Measurements from ENCODE around the gene C14orf180.

C14orf180 gene

GRCh38 chr14:104550340-104550860 is 29.2 kb upstream of the C14orf180 start:
- no peak for DNase-seq (ENCODE audit: low read depth)

- DNase-seq (ENCODE audit: low read depth): no peak
Measured at GRCh38 chr14:104550861-104551728, 28.5 kb upstream of the C14orf180 start.

GRCh38 chr14:104551851-104552737 is 27.5 kb upstream of the C14orf180 start:
- no peak for DNase-seq (ENCODE audit: low read depth)

GRCh38 chr14:104552738-104553125 is 26.8 kb upstream of the C14orf180 start:
- no peak for DNase-seq (ENCODE audit: low read depth)

- DNase-seq (ENCODE audit: low read depth): no peak
Measured at GRCh38 chr14:104553166-104554087, 26.1 kb upstream of the C14orf180 start.

GRCh38 chr14:104554088-104554607 is 25.4 kb upstream of the C14orf180 start:
- no peak for DNase-seq (ENCODE audit: low read depth)

- no peak for DNase-seq (ENCODE audit: low read depth)
Measured at GRCh38 chr14:104554608-104555429, 24.7 kb upstream of the C14orf180 start.

- no peak for DNase-seq (ENCODE audit: low read depth)
Measured at GRCh38 chr14:104555430-104556255, 23.9 kb upstream of the C14orf180 start.

- DNase-seq (ENCODE audit: low read depth): no peak
Measured at GRCh38 chr14:104556256-104557021, 23.1 kb upstream of the C14orf180 start.

GRCh38 chr14:104557086-104557485 is 22.5 kb upstream of the C14orf180 start:
- DNase-seq (ENCODE audit: low read depth): no peak

GRCh38 chr14:104557766-104558165 is 21.8 kb upstream of the C14orf180 start:
- DNase-seq (ENCODE audit: low read depth): no peak

- no peak for DNase-seq (ENCODE audit: low read depth)
Measured at GRCh38 chr14:104558231-104559027, 21.1 kb upstream of the C14orf180 start.

- no peak for DNase-seq (ENCODE audit: low read depth)
Measured at GRCh38 chr14:104559028-104559803, 20.3 kb upstream of the C14orf180 start.

GRCh38 chr14:104559804-104560585 is 19.6 kb upstream of the C14orf180 start:
- DNase-seq (ENCODE audit: low read depth): no peak

- no peak for DNase-seq (ENCODE audit: low read depth)
Measured at GRCh38 chr14:104560586-104560945, 19.0 kb upstream of the C14orf180 start.

- DNase-seq (ENCODE audit: low read depth): no peak
Measured at GRCh38 chr14:104561124-104561557, 18.4 kb upstream of the C14orf180 start.

All from stimulated activated CD8-positive, alpha-beta memory T cell treated with anti-CD3 and anti-CD28 coated beads, Interleukin-15, amount 100 ng/mL, for 1 hour (primary cell).